HL-60/S4 treated with retinoic acid at 250 ng/mL for 4 days and 3 days (cell line): ENCODE data around the gene EIF4G1.

ENCODE experiments used
- in situ Hi-C: fragments of 300-500 bp; cut with MboI; formaldehyde crosslinking; loops from 2 replicates; pipeline ENCODE4 v1.7.0; 2022; ENCODE audit warnings: low sequenced_read_pairs

The EIF4G1 gene

DNA sequence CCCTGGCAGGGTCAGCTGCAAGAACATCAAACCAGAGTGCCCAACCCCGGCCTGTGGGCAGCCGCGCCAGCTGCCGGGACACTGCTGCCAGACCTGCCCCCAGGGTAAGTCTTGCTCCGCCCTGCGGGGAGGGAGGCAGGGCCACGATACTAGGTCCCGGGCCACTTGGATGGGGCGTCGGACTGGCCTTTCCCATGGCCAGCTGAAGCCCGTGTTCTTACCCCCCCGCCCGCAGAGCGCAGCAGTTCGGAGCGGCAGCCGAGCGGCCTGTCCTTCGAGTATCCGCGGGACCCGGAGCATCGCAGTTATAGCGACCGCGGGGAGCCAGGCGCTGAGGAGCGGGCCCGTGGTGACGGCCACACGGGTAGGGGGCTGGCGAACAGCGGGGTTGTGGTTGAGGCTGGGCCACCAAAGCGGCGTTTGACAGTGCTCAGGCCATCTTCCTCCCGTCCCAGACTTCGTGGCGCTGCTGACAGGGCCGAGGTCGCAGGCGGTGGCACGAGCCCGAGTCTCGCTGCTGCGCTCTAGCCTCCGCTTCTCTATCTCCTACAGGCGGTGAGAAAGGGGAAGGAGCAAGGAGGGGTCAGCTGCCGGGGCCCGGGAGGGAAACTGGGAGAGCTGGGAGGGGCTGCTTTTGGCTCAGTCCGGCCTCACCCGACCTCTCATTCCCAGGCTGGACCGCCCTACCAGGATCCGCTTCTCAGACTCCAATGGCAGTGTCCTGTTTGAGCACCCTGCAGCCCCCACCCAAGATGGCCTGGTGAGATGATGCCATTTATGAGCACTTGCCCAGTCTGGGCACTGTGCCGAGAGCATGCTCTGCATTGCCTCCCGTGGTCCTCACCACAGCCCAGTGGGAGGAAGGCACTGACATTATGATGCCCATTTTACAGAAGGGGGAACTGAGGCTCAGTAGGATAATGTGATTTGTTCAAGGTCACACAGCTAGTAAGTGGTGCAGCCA is 67.1 kb downstream of the EIF4G1 start:
- in situ Hi-C loops: no loop called here

DNA sequence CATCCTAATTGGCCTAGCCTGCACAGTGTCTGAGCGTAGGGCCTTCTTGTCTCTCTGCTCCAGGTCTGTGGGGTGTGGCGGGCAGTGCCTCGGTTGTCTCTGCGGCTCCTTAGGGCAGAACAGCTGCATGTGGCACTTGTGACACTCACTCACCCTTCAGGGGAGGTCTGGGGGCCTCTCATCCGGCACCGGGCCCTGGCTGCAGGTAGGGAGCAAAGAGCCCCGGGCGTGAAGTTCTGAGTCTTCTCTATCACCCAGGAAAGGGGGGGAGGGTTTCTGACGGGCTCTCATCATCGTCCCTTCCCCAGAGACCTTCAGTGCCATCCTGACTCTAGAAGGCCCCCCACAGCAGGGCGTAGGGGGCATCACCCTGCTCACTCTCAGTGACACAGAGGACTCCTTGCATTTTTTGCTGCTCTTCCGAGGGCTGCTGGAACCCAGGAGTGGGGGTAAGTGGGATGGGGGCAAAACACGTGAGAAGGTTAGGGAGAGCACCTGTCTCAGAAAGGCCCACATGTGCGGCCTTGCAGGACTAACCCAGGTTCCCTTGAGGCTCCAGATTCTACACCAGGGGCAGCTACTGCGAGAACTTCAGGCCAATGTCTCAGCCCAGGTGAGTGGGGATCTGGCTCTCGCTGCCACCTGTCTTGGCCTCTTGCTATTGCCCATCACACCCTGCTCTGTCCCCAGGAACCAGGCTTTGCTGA is 68.1 kb downstream of the EIF4G1 start:
- in situ Hi-C loops: no loop called here

- in situ Hi-C loops: no loop called here
Observed at GRCh38 chr3:184383033-184383740, 68.8 kb downstream of the EIF4G1 start.

DNA sequence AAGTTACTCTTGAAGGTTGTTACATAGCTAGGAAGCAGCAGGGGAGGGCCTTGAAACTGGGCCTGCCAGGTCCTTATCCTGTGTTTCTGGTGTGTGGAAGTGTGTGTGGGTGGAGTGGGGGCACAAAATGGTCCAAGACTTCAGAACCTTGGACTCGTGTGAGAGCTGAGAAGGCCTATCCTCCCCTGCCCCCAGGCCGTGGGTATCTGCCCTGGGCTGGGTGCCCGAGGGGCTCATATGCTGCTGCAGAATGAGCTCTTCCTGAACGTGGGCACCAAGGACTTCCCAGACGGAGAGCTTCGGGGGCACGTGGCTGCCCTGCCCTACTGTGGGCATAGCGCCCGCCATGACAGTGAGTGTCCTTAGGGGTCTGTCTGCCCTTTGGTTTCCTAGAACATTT is 69.9 kb downstream of the EIF4G1 start:
- in situ Hi-C loops: no loop called here
